Measurements from ENCODE around the gene KRTAP5-7.
"Not testable (repeated sequence)": the region's sequence is repeated elsewhere in the genome, so short reads cannot be mapped to it uniquely, and the experiment has no call there.

KRTAP5-7 gene

GRCh38 chr11:71535825-71536224 lies 8.8 kb downstream of the KRTAP5-7 start:
- DNase-seq: no peak

- no peak for DNase-seq
Observed at GRCh38 chr11:71537537-71537936, 10.5 kb downstream of the KRTAP5-7 start.

DNA sequence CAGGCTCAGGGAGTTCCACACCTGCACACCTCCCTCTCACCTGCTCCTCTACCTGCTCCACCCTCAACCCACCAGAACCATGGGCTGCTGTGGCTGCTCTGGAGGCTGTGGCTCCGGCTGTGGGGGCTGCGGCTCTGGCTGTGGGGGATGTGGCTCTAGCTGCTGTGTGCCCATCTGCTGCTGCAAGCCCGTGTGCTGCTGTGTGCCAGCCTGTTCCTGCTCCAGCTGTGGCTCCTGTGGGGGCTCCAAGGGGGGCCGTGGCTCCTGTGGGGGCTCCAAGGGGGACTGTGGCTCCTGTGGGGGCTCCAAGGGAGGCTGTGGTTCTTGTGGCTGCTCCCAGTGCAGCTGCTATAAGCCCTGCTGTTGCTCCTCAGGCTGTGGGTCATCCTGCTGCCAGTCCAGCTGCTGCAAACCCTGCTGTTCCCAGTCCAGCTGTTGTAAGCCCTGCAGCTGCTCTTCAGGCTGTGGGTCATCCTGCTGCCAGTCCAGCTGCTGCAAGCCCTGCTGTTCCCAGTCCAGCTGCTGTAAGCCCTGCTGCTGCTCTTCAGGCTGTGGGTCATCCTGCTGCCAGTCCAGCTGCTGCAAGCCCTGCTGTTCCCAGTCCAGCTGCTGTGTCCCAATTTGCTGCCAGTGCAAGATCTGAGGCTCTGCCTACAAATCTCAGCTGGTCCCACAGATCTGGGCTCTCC lies 11.1 kb downstream of the KRTAP5-7 start, which contains the start of gene KRTAP5-8:
KRTAP5-8 (plus strand) TSS at position 49 of the 689 bp plus-strand sequence; CDS start at position 80, 31 bp downstream.
- DNase-seq: not testable (repeated sequence)

- no peak for DNase-seq
Observed at GRCh38 chr11:71538666-71538990, 11.6 kb downstream of the KRTAP5-7 start.

GRCh38 chr11:71539017-71539416 lies 11.9 kb downstream of the KRTAP5-7 start:
- DNase-seq: no peak

DNA sequence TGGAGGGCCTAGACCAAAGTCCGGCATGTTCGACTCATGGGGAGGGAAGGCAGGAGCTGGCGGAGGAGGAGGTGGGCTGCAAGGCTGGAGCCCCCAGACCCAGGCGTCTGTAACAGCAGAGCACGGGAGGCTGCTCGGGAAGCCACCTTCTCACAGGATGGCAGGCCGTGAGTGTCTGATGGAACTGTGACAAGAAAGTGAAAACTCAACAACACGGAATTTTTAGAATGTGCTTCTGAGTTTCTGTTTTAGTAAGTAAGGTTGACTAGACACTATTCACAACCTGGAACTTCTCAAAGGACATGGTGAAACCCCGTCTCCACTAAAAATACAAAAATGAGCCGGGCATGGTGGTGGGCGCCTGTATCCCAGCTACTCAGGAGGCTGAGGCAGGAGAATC lies 12.9 kb downstream of the KRTAP5-7 start:
- not testable (repeated sequence) for DNase-seq

DNA sequence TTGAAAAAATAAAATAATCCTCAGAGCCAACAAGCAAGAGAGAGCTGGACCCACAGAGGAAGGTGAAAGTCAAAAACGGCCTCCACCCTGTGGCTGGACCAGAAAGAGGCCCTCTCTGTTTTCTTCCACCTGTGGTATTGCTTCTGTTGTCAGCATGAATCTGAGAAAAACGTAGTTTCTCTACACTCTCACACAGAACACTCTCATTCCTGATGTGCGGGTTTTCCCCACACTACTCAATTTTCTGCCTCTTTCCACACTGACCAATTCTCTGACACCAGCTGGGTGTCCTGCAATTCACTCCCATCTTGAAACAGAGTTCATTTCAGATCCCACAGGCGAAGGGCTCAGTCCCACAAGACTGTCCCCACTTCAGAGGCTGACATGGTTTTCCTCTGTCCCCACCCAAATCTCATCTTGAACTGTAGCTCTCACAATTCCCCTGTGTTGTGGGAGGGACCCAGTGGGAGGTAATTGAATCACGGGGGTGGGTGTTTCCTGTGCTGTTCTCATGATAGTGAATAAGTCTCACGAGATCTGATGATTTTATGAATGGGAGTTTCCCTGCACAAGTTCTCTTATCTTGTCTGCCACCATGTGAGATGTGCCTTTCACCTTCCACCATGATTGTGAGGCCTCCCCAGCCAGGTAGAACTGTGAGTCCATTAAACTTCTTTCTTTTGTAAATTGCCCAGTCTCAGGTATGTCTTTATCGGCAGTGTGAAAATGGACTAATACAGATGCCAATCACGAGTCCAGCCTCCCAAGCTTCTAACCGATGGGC lies 13.6 kb downstream of the KRTAP5-7 start:
- DNase-seq: not testable (repeated sequence)

DNA sequence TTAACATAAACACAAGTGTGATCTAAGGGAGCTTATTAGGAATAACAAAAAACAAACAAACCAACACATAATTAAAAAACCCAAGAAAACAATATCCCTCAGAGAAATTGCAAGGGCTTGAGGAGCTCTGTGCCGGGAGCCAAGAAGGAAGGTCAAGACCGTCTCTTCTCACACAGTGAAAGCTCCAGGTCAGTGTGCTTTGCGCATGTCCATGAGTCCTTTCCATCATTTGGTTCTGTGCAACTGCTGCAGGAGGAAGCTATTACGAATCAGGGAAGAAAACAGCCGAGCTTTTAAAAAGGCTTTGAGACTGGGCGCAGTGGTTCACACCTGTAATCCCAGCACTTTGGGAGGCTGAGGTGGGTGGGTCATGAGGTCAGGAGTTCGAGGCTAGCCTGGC lies 15.3 kb downstream of the KRTAP5-7 start:
- no peak for DNase-seq

DNA sequence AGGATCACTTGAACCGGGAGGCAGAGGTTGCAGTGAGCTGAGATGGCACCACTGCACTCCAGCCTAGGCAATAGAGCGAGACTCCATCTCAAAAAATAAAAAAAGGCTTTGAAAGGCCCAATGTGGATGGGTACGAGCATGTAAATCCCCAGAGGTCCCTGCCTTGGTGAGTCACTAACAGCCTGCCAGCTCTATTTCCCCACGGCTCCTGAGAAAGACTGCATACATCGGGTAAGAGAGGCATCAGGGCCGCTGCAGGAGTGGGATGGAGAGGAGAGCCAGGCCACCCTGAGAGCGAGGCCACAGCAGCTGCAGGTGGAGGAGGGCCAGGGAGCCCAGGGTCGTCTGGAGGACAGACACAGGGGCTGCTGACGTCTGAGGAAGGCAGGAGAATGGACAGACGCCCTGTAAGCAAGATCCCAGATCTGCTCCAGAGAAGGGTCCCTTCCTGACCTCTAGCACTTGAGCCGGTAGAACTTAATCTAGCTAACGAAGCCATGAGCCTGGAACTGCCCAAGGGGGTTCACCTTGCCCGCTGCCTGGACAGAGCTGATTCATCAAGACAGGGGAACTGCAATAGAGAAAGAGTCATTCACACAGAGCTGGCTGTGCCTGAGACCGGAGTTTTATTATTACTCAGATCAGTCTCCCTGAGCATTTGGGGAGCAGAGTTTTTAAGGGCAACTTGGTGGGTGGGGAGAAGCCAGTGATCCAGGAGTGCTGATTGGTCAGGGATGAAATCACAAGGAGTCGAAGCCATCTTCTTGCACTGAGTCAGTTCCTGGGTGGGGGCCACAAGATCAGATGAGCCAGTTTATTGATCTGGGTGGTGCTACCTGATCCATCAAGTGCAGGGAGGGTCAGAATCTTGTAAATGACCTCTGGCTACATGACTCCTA lies 16.1 kb downstream of the KRTAP5-7 start:
- no peak for DNase-seq

GRCh38 chr11:71543866-71544265 lies 16.8 kb downstream of the KRTAP5-7 start:
- DNase-seq: no peak

GRCh38 chr11:71544525-71545214 lies 17.6 kb downstream of the KRTAP5-7 start:
- no peak for DNase-seq

- no peak for DNase-seq
Observed at GRCh38 chr11:71545405-71545966, 18.4 kb downstream of the KRTAP5-7 start.

- no peak for DNase-seq
Observed at GRCh38 chr11:71548120-71548519, 21.1 kb downstream of the KRTAP5-7 start, which contains the start of gene KRTAP5-9. Gene KRTAP5-9 (plus strand): TSS chr11:71548420. CDS start chr11:71548658, 238 bp downstream.

DNA sequence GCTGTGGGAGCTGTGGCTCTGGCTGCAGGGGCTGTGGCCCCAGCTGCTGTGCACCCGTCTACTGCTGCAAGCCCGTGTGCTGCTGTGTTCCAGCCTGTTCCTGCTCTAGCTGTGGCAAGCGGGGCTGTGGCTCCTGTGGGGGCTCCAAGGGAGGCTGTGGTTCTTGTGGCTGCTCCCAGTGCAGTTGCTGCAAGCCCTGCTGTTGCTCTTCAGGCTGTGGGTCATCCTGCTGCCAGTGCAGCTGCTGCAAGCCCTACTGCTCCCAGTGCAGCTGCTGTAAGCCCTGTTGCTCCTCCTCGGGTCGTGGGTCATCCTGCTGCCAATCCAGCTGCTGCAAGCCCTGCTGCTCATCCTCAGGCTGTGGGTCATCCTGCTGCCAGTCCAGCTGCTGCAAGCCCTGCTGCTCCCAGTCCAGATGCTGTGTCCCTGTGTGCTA lies 21.7 kb downstream of the KRTAP5-7 start:
- no peak for DNase-seq

GRCh38 chr11:71551711-71552110 lies 24.6 kb downstream of the KRTAP5-7 start:
- DNase-seq: no peak

DNA sequence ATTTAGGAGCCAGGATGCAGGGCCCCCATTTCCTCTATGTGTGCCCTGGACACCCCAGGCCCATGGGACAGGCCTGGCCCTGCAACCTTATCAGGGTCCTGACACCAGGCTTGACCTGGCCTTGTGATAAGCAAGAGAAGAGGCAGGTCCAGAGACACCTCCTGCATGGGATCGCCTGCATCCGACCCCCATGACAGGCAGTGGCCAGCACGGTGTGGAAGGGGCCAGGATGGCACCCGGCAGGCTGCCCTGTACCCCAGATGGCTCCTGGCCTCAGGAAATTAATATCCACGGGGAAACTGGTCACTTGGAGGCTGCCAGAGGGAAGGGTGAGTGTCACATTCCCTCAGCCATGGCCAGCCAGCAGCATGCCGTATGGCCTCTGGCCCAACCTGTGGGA lies 27.9 kb downstream of the KRTAP5-7 start:
- DNase-seq: no peak

DNA sequence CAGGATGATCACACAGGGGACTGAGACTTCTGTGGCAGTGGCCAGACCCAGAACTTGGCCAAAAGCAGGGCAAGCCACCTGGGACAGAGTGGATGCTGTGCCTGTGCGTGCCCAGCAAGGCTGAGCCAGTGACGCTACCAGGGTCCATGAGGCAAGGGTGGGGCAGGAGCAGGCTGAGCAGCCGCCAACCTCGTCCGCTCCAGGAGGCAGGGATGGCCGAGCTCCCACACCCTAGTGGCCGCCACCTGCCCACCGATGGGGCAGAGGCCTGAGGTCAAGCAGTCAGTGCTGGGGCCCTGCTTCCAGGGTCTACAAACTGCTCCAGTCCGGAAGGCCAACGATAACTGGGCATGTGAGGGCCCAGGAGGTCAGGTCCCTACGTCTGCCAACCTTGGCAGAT lies 28.4 kb downstream of the KRTAP5-7 start:
- DNase-seq: no peak

- no peak for DNase-seq
Observed at GRCh38 chr11:71556018-71556417, 29.0 kb downstream of the KRTAP5-7 start.

- DNase-seq: no peak
Observed at GRCh38 chr11:71557257-71557656, 30.2 kb downstream of the KRTAP5-7 start.

- no peak for DNase-seq
Observed at GRCh38 chr11:71558996-71559395, 31.9 kb downstream of the KRTAP5-7 start.

DNA sequence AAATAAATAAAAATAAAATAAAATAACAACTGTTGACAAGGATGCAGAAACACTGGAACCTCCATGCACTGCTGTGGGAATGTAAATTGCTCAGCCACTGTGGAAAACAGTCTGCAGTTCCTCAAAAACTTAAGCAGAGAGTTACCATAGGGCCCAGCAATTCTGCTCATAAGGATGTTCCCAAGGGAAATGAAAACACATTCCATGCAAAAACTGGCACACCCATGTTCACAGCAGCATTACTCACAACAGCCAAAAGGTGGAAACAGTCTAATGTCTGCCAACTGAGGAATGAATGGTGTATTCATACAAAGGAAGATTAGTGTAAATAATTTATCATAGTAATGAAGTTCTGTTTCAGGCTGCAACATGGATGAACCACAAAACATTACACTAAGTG lies 35.1 kb downstream of the KRTAP5-7 start:
- no peak for DNase-seq

DNA sequence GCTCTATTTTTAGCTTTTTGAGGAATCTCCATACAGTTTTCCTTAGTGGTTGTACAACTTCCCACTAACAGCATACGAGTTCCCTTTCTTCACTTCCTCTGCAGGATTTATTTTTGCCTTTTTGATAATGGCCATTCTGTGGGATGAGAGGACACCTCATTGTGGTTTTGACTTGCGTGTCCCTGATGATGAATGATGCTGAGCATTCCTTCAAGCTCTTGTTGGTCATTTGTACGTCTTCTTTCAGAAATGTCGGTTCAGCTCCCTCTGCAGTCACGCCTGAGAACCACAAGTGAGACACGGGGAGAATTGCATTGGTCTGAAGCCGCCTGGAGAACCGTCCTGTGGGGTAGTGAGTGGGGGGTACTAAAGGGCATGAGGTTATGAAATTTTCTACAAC lies 36.3 kb downstream of the KRTAP5-7 start:
- no peak for DNase-seq

Data from activated CD8-positive, alpha-beta memory T cell treated with anti-CD3 and anti-CD28 coated beads, Interleukin-2, amount 50 U/mL, for 48 hours (primary cell).